ENCODE measurements around the gene EID1.

Gene EID1

GRCh38 chr15:48888836-48889235, 10.9 kb downstream of the EID1 start:
- Histone ChIP-seq H3K27me3 (ENCODE audit: control insufficient read depth in 2 of 2, insufficient read depth in 2 of 2, low read length in 2 of 2) (peaks cover 0 to 5% of the 10 kb centered on the region in 2 donors), H3K36me3 (ENCODE audit: control insufficient read depth in 2 of 2, insufficient read depth in 2 of 2, low read length in 2 of 2) (no peaks in the 10 kb centered on the region), H3K4me3 (ENCODE audit: low read length in 2 of 2) (no peak overlapping the region), H3K9me3 (ENCODE audit: control insufficient read depth in 2 of 2, low read length in 2 of 2) (no peaks in the 10 kb centered on the region), H3K4me1 (ENCODE audit: control insufficient read depth in 2 of 2, insufficient read depth in 2 of 2, low read length in 2 of 2) (no peaks in the 10 kb centered on the region), H3K9ac (ENCODE audit: low read depth in 1 of 2, low read length in 2 of 2) (no peak overlapping the region), H3K27ac (ENCODE audit: low read depth in 2 of 2, low read length in 2 of 2) (no peak overlapping the region)

DNA sequence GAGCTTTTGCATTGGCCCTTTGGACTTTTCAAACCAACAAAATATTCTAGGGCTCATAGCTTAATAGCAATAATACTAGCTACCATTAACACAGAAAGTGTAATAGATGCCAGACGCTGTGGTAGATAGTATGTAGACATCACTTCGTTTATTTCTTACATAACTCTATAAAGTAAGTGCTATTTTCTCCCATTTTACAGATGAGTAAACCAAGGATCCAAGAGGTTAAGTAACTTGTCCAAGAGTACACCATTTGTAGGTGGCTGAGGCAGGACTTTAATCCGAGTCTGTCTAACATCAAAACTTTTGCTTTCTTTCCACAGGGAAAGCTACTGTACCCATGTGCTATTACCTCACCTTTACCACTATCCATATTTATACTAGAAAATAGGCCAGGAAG, 12.0 kb downstream of the EID1 start:
- no peaks in the 10 kb centered on the region for H3K36me3 ChIP-seq (ENCODE audit: control insufficient read depth in 2 of 2, insufficient read depth in 2 of 2, low read length in 2 of 2)
- no peaks in the 10 kb centered on the region for H3K4me1 ChIP-seq (ENCODE audit: control insufficient read depth in 2 of 2, insufficient read depth in 2 of 2, low read length in 2 of 2)
- no peak overlapping the region for H3K9ac ChIP-seq (ENCODE audit: low read depth in 1 of 2, low read length in 2 of 2)
- peaks cover 0 to 5% of the 10 kb centered on the region in 2 donors for H3K27me3 ChIP-seq (ENCODE audit: control insufficient read depth in 2 of 2, insufficient read depth in 2 of 2, low read length in 2 of 2)
- no peaks in the 10 kb centered on the region for H3K9me3 ChIP-seq (ENCODE audit: control insufficient read depth in 2 of 2, low read length in 2 of 2)
- no peak overlapping the region for H3K27ac ChIP-seq (ENCODE audit: low read depth in 2 of 2, low read length in 2 of 2)
- H3K4me3 ChIP-seq (ENCODE audit: low read length in 2 of 2) = no peak overlapping the region

- no peaks in the 10 kb centered on the region for H3K4me1 ChIP-seq (ENCODE audit: control insufficient read depth in 2 of 2, insufficient read depth in 2 of 2, low read length in 2 of 2)
- H3K27me3 ChIP-seq (ENCODE audit: control insufficient read depth in 2 of 2, insufficient read depth in 2 of 2, low read length in 2 of 2) = peaks cover 0 to 5% of the 10 kb centered on the region in 2 donors
- no peak overlapping the region for H3K27ac ChIP-seq (ENCODE audit: low read depth in 2 of 2, low read length in 2 of 2)
- H3K36me3 ChIP-seq (ENCODE audit: control insufficient read depth in 2 of 2, insufficient read depth in 2 of 2, low read length in 2 of 2) = no peaks in the 10 kb centered on the region
- no peak overlapping the region for H3K9ac ChIP-seq (ENCODE audit: low read depth in 1 of 2, low read length in 2 of 2)
- H3K4me3 ChIP-seq (ENCODE audit: low read length in 2 of 2) = no peak overlapping the region
- H3K9me3 ChIP-seq (ENCODE audit: control insufficient read depth in 2 of 2, low read length in 2 of 2) = no peaks in the 10 kb centered on the region
These were observed 12.5 kb downstream of the EID1 start for GRCh38 chr15:48890375-48890972.

DNA sequence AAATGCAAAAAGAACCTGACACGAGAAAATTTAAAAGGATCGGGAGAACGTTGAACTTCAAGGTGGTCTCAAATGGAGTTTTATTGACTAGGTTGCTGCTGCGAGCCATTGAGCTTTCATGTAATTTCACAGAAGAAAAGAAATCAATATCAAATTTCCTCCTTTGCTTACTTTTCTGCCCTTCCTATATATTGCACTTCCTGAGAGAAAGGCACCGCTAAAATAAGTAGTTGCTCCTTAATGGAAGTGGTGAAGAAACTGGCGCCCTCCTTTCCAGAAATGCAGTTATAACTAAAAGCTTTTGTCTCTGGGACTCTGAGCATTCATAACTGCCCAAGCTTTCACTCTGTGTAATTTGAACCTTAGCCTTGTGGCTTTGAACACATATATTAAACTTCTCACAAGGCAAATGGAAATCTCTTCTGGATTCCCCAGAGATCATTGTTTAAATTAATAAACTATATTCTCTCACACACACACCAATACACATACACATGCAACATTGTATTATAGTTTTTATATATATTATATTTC, 13.4 kb downstream of the EID1 start:
- Histone ChIP-seq H3K4me1 (ENCODE audit: control insufficient read depth in 2 of 2, insufficient read depth in 2 of 2, low read length in 2 of 2) (no peaks in the 10 kb centered on the region), H3K9me3 (ENCODE audit: control insufficient read depth in 2 of 2, low read length in 2 of 2) (no peaks in the 10 kb centered on the region), H3K27me3 (ENCODE audit: control insufficient read depth in 2 of 2, insufficient read depth in 2 of 2, low read length in 2 of 2) (peaks cover 0 to 5% of the 10 kb centered on the region in 2 donors), H3K9ac (ENCODE audit: low read depth in 1 of 2, low read length in 2 of 2) (no peak overlapping the region), H3K36me3 (ENCODE audit: control insufficient read depth in 2 of 2, insufficient read depth in 2 of 2, low read length in 2 of 2) (no peaks in the 10 kb centered on the region), H3K27ac (ENCODE audit: low read depth in 2 of 2, low read length in 2 of 2) (no peak overlapping the region), H3K4me3 (ENCODE audit: low read length in 2 of 2) (no peak overlapping the region)

DNA sequence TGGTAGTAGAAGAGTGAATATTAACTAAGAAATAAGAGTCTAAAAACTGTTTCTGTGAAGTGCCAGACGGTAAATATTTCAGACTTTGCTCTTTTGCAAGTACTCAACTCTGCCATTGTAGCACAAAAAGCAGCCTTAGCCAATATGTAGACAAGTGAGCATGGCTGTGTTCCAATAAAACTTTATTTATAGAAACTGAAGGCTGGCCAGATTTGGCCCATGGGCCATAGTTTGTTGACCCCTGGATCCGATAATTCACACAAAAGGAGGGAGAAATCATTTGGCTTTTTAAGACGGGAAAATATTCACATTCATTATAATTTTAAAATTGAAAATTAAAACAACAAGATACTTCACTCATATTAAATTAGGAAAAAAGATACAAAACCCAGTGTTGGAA, 15.4 kb downstream of the EID1 start:
- Histone ChIP-seq H3K27ac (ENCODE audit: low read depth in 2 of 2, low read length in 2 of 2) (no peak overlapping the region), H3K9me3 (ENCODE audit: control insufficient read depth in 2 of 2, low read length in 2 of 2) (no peaks in the 10 kb centered on the region), H3K4me1 (ENCODE audit: control insufficient read depth in 2 of 2, insufficient read depth in 2 of 2, low read length in 2 of 2) (no peaks in the 10 kb centered on the region), H3K27me3 (ENCODE audit: control insufficient read depth in 2 of 2, insufficient read depth in 2 of 2, low read length in 2 of 2) (peaks cover 0 to 5% of the 10 kb centered on the region in 2 donors), H3K9ac (ENCODE audit: low read depth in 1 of 2, low read length in 2 of 2) (no peak overlapping the region), H3K36me3 (ENCODE audit: control insufficient read depth in 2 of 2, insufficient read depth in 2 of 2, low read length in 2 of 2) (no peaks in the 10 kb centered on the region), H3K4me3 (ENCODE audit: low read length in 2 of 2) (no peak overlapping the region)

GRCh38 chr15:48896869-48897814, 19.2 kb downstream of the EID1 start:
- Histone ChIP-seq H3K4me3 (ENCODE audit: low read length in 2 of 2) (peak overlapping the region in 1 of 2 donors; percentile 21), H3K27ac (ENCODE audit: low read depth in 2 of 2, low read length in 2 of 2) (peak overlapping the region in 1 of 2 donors; percentile 17), H3K4me1 (ENCODE audit: control insufficient read depth in 2 of 2, insufficient read depth in 2 of 2, low read length in 2 of 2) (no peaks in the 10 kb centered on the region), H3K9ac (ENCODE audit: low read depth in 1 of 2, low read length in 2 of 2) (no peak overlapping the region), H3K9me3 (ENCODE audit: control insufficient read depth in 2 of 2, low read length in 2 of 2) (no peaks in the 10 kb centered on the region), H3K36me3 (ENCODE audit: control insufficient read depth in 2 of 2, insufficient read depth in 2 of 2, low read length in 2 of 2) (no peaks in the 10 kb centered on the region), H3K27me3 (ENCODE audit: control insufficient read depth in 2 of 2, insufficient read depth in 2 of 2, low read length in 2 of 2) (no peaks in the 10 kb centered on the region)

DNA sequence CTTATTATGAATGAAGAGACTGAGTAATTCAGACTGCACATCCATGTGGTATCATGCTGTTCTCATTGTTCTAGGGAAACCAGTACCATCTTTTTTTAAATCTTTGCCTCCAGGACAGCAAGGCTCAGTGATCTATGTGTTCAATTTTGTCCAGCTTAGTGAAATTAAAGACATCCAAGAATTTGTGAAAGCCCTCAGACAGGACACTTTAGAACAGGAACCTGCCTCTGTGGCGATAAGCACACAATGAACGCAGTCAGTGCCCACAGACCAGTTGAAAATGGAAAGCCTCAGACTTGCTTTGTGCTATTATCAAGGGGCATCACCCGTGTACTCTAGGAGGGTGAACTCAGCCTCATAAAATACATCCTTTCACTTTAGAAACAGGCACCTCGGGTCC, 20.1 kb downstream of the EID1 start:
- no peak overlapping the region for H3K9ac ChIP-seq (ENCODE audit: low read depth in 1 of 2, low read length in 2 of 2)
- H3K4me1 ChIP-seq (ENCODE audit: control insufficient read depth in 2 of 2, insufficient read depth in 2 of 2, low read length in 2 of 2) = no peaks in the 10 kb centered on the region
- H3K27ac ChIP-seq (ENCODE audit: low read depth in 2 of 2, low read length in 2 of 2) = no peak overlapping the region
- H3K9me3 ChIP-seq (ENCODE audit: control insufficient read depth in 2 of 2, low read length in 2 of 2) = no peaks in the 10 kb centered on the region
- H3K4me3 ChIP-seq (ENCODE audit: low read length in 2 of 2) = no peak overlapping the region
- H3K27me3 ChIP-seq (ENCODE audit: control insufficient read depth in 2 of 2, insufficient read depth in 2 of 2, low read length in 2 of 2) = no peaks in the 10 kb centered on the region
- no peaks in the 10 kb centered on the region for H3K36me3 ChIP-seq (ENCODE audit: control insufficient read depth in 2 of 2, insufficient read depth in 2 of 2, low read length in 2 of 2)

DNA sequence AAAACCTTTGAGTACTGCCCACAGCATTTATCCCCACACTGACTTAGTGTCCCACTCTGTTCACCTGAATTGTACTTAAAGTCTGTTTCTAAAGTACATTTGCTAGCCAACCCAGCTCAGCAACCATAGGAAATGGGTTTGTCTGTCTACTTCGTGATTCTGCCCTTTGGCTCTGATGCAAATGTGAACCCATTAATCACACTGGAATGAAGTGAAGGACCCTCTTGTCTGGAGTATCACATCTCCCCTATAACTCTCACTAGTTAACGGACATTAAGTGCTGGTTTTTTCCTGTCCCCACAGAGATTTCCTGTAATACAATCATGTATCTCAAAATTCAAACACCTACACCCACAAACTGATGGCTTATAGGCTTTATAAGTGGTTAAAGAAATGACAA, 20.5 kb downstream of the EID1 start:
- Histone ChIP-seq H3K27me3 (ENCODE audit: control insufficient read depth in 2 of 2, insufficient read depth in 2 of 2, low read length in 2 of 2) (no peaks in the 10 kb centered on the region), H3K9me3 (ENCODE audit: control insufficient read depth in 2 of 2, low read length in 2 of 2) (no peaks in the 10 kb centered on the region), H3K4me1 (ENCODE audit: control insufficient read depth in 2 of 2, insufficient read depth in 2 of 2, low read length in 2 of 2) (no peaks in the 10 kb centered on the region), H3K4me3 (ENCODE audit: low read length in 2 of 2) (no peak overlapping the region), H3K36me3 (ENCODE audit: control insufficient read depth in 2 of 2, insufficient read depth in 2 of 2, low read length in 2 of 2) (no peaks in the 10 kb centered on the region), H3K9ac (ENCODE audit: low read depth in 1 of 2, low read length in 2 of 2) (no peak overlapping the region), H3K27ac (ENCODE audit: low read depth in 2 of 2, low read length in 2 of 2) (no peak overlapping the region)

- Histone ChIP-seq H3K9me3 (ENCODE audit: control insufficient read depth in 2 of 2, low read length in 2 of 2) (no peaks in the 10 kb centered on the region), H3K4me1 (ENCODE audit: control insufficient read depth in 2 of 2, insufficient read depth in 2 of 2, low read length in 2 of 2) (no peaks in the 10 kb centered on the region), H3K9ac (ENCODE audit: low read depth in 1 of 2, low read length in 2 of 2) (no peak overlapping the region), H3K36me3 (ENCODE audit: control insufficient read depth in 2 of 2, insufficient read depth in 2 of 2, low read length in 2 of 2) (no peaks in the 10 kb centered on the region), H3K27ac (ENCODE audit: low read depth in 2 of 2, low read length in 2 of 2) (no peak overlapping the region), H3K4me3 (ENCODE audit: low read length in 2 of 2) (no peak overlapping the region), H3K27me3 (ENCODE audit: control insufficient read depth in 2 of 2, insufficient read depth in 2 of 2, low read length in 2 of 2) (no peaks in the 10 kb centered on the region)
These were observed 21.9 kb downstream of the EID1 start for GRCh38 chr15:48899793-48900192.

GRCh38 chr15:48904758-48905157, 26.8 kb downstream of the EID1 start:
- Histone ChIP-seq H3K4me3 (ENCODE audit: low read length in 2 of 2) (no peak overlapping the region), H3K27ac (ENCODE audit: low read depth in 2 of 2, low read length in 2 of 2) (no peak overlapping the region), H3K4me1 (ENCODE audit: control insufficient read depth in 2 of 2, insufficient read depth in 2 of 2, low read length in 2 of 2) (no peaks in the 10 kb centered on the region), H3K36me3 (ENCODE audit: control insufficient read depth in 2 of 2, insufficient read depth in 2 of 2, low read length in 2 of 2) (no peaks in the 10 kb centered on the region), H3K27me3 (ENCODE audit: control insufficient read depth in 2 of 2, insufficient read depth in 2 of 2, low read length in 2 of 2) (no peaks in the 10 kb centered on the region), H3K9ac (ENCODE audit: low read depth in 1 of 2, low read length in 2 of 2) (no peak overlapping the region), H3K9me3 (ENCODE audit: control insufficient read depth in 2 of 2, low read length in 2 of 2) (no peaks in the 10 kb centered on the region)

Measured in mucosa of rectum (tissue), 2 donors.